WTC11 (cell line): Measurements from ENCODE around the gene MYO15A. TPM values are rescaled to one million over a fixed set of nuclear protein-coding genes. Genes with fewer than 3 reads are reported as not detected.

Experiments
- ATAC-seq: fragments of 200-7000 bp; cut with Tn5 transposase; 2 replicates; pipeline ENCODE4 v1.10.0; 2021; ENCODE audit warnings: mild to moderate bottlenecking, moderate library complexity
- CTCF ChIA-PET: fragments of 300-600 bp; sonication (Branson Sonifier 250); formaldehyde crosslinking; loops from one replicate; lab custom pipeline; 2021; ENCODE audit warnings: antibody characterized with exemption; lab: Charles Lee
- POLR2A ChIA-PET: fragments of 350-600 bp; sonication (Branson Sonifier 250); formaldehyde crosslinking; loops from one replicate; lab custom pipeline; 2021; ENCODE audit warnings: antibody characterized with exemption; lab: Charles Lee
- DNase-seq: peaks from one replicate; pipeline ENCODE4 v3.0.0; 2021; ENCODE audit warnings: low spot score
- H3K27ac Mint-ChIP-seq: 2 replicates; pipeline ENCODE4 v1.8.0; 2021; ENCODE audit warnings: mixed read lengths
- H3K27me3 Mint-ChIP-seq: 2 replicates; pipeline ENCODE4 v1.8.0; 2021; ENCODE audit warnings: low read depth, mild to moderate bottlenecking, moderate library complexity, mixed read lengths
- H3K36me3 Mint-ChIP-seq: 2 replicates; pipeline ENCODE4 v1.8.0; 2021; ENCODE audit warnings: mixed read lengths
- H3K4me1 Mint-ChIP-seq: 2 replicates; pipeline ENCODE4 v1.8.0; 2022; ENCODE audit warnings: mixed read lengths
- H3K4me3 Mint-ChIP-seq: 2 replicates; pipeline ENCODE4 v1.8.0; 2021; ENCODE audit warnings: mild to moderate bottlenecking, moderate library complexity, mixed read lengths
- H3K9me3 Mint-ChIP-seq: 2 replicates; pipeline ENCODE4 v1.8.0; 2021; ENCODE audit warnings: mixed read lengths
- ATF2 ChIP-seq: sonication (generic); formaldehyde crosslinking; IDR thresholded peaks from 2 replicates; pipeline ENCODE4 v1.8.1; 2022; ENCODE audit warnings: low read depth, missing genetic modification reagents, borderline replicate concordance
- CDX4 ChIP-seq: fragments of 250-450 bp; sonication (Bioruptor Pico); IDR thresholded peaks from 2 replicates; pipeline ENCODE4 v1.9.0; 2021; ENCODE audit warnings: moderate library complexity, mild to moderate bottlenecking, inconsistent platforms, borderline replicate concordance
- CREM ChIP-seq: sonication (generic); formaldehyde crosslinking; IDR thresholded peaks from 2 replicates; pipeline ENCODE4 v1.8.1; 2022; ENCODE audit warnings: mild to moderate bottlenecking, missing genetic modification reagents, moderate library complexity
- E2F1 ChIP-seq: sonication (generic); formaldehyde crosslinking; IDR thresholded peaks from 2 replicates; pipeline ENCODE4 v1.8.0; 2022; ENCODE audit warnings: mild to moderate bottlenecking, missing genetic modification reagents
- E2F5 ChIP-seq: sonication (generic); formaldehyde crosslinking; IDR thresholded peaks from 2 replicates; pipeline ENCODE4 v1.8.1; 2022; ENCODE audit warnings: mild to moderate bottlenecking, moderate library complexity, missing genetic modification reagents
- EMX1 ChIP-seq: fragments of 250-450 bp; sonication (Bioruptor Pico); IDR thresholded peaks from 2 replicates; pipeline ENCODE4 v1.8.0; 2021; ENCODE audit warnings: mild to moderate bottlenecking
- FOXP4 ChIP-seq: sonication (generic); formaldehyde crosslinking; IDR thresholded peaks from 2 replicates; pipeline ENCODE4 v1.8.0; 2022; ENCODE audit warnings: mild to moderate bottlenecking, missing genetic modification reagents
- GRHL2 ChIP-seq: fragments of 250-450 bp; sonication (Bioruptor Pico); IDR thresholded peaks from 2 replicates; pipeline ENCODE4 v1.8.0; 2022; ENCODE audit warnings: mild to moderate bottlenecking, moderate library complexity; ENCODE audit not compliant: insufficient replicate concordance, severe bottlenecking
- HMGXB4 ChIP-seq: sonication (generic); formaldehyde crosslinking; IDR thresholded peaks from 2 replicates; pipeline ENCODE4 v1.8.1; 2023; ENCODE audit warnings: mild to moderate bottlenecking, moderate library complexity, missing genetic modification reagents
- JAZF1 ChIP-seq: fragments of 250-450 bp; sonication (Bioruptor Pico); IDR thresholded peaks from 2 replicates; pipeline ENCODE4 v1.9.0; 2021; ENCODE audit warnings: moderate library complexity, mild to moderate bottlenecking, inconsistent platforms
- NR2C2 ChIP-seq: sonication (generic); formaldehyde crosslinking; IDR thresholded peaks from 2 replicates; pipeline ENCODE4 v1.8.0; 2022; ENCODE audit warnings: mild to moderate bottlenecking, missing genetic modification reagents
- SMAD3 ChIP-seq: sonication (generic); formaldehyde crosslinking; IDR thresholded peaks from 2 replicates; pipeline ENCODE4 v1.8.0; 2022; ENCODE audit warnings: missing genetic modification reagents, mild to moderate bottlenecking, borderline replicate concordance
- SOX15 ChIP-seq: fragments of 250-450 bp; sonication (Bioruptor Pico); IDR thresholded peaks from 2 replicates; pipeline ENCODE4 v1.9.0; 2021; ENCODE audit warnings: mild to moderate bottlenecking
- SP1 ChIP-seq: sonication (generic); formaldehyde crosslinking; conservative IDR thresholded peaks from 2 replicates; pipeline ENCODE4 v1.8.1; 2022; ENCODE audit warnings: missing genetic modification reagents
- USF1 ChIP-seq: sonication (generic); formaldehyde crosslinking; IDR thresholded peaks from 2 replicates; pipeline ENCODE4 v1.8.0; 2022; ENCODE audit warnings: mild to moderate bottlenecking, missing genetic modification reagents
- ZBTB43 ChIP-seq: sonication (generic); formaldehyde crosslinking; IDR thresholded peaks from 2 replicates; pipeline ENCODE4 v1.8.1; 2023; ENCODE audit warnings: mild to moderate bottlenecking, missing genetic modification reagents
- ZNF232 ChIP-seq: sonication (generic); formaldehyde crosslinking; IDR thresholded peaks from 2 replicates; pipeline ENCODE4 v1.8.0; 2022; ENCODE audit warnings: mild to moderate bottlenecking, missing genetic modification reagents
- ZNF396 ChIP-seq: fragments of 250-450 bp; sonication (Bioruptor Pico); IDR thresholded peaks from 2 replicates; pipeline ENCODE4 v1.8.0; 2021; ENCODE audit warnings: mild to moderate bottlenecking, moderate library complexity, borderline replicate concordance
- ZNF416 ChIP-seq: fragments of 250-450 bp; sonication (Bioruptor Pico); IDR thresholded peaks from 2 replicates; pipeline ENCODE4 v1.9.0; 2021; ENCODE audit warnings: mild to moderate bottlenecking, inconsistent platforms
- ZSCAN18 ChIP-seq: fragments of 250-450 bp; sonication (Bioruptor Pico); IDR thresholded peaks from 2 replicates; pipeline ENCODE4 v2.1.2; 2022; ENCODE audit warnings: mild to moderate bottlenecking, moderate library complexity
- total RNA-seq: library from RNA; stranded (reverse); gene quantifications from 3 replicates; pipeline ENCODE4 v1.2.3, GENCODE V29; 2021

Gene MYO15A
- total RNA-seq, 1 experiment from 2014 or later = 2.6 TPM

GRCh38 chr17:18084256-18084655 lies 24.3 kb upstream of the MYO15A start:
- POLR2A ChIA-PET = no interaction called here
- peaks cover 12% of the 10 kb centered on the region for H3K4me1 Mint-ChIP-seq
- CTCF ChIA-PET = no interaction called here
- no peak overlapping the region for H3K4me3 Mint-ChIP-seq
- TF ChIP-seq HMGXB4 (no peak), SMAD3 (CRISPR knock-in tag) (no peak), USF1 (no peak), GRHL2 (CRISPR knock-in tag) (no peak), E2F5 (CRISPR knock-in tag) (no peak), FOXP4 (CRISPR knock-in tag) (no peak), ATF2 (CRISPR knock-in tag) (no peak), EMX1 (CRISPR knock-in tag) (no peak), CDX4 (CRISPR knock-in tag) (no peak), ZNF416 (no peak), ZNF232 (no peak)
- TF ChIP-seq, all 79 proteins: peak for 0
- DNase-seq (no peak), ATAC-seq (no peak)
- no peak overlapping the region for H3K27ac Mint-ChIP-seq
- peaks cover 4% of the 10 kb centered on the region; the same call in 1 of the 2 replicates for H3K27me3 Mint-ChIP-seq
- no peaks in the 10 kb centered on the region for H3K9me3 Mint-ChIP-seq
- no peaks in the 10 kb centered on the region for H3K36me3 Mint-ChIP-seq

- CTCF ChIA-PET = interaction anchor here (0.6 kb wide), 1 partner anchor 38 kb away, joined by 3 read pairs; no protein-coding TSS in a partner anchor
- Mint-ChIP-seq H3K27ac (peak within 1 kb of the TSS; percentile 96), H3K27me3 (no peaks in the 10 kb centered on the region), H3K9me3 (no peaks in the 10 kb centered on the region), H3K4me3 (peak within 1 kb of the TSS; percentile 98), H3K4me1 (peaks cover 12% of the 10 kb centered on the region), H3K36me3 (peaks cover 5% of the 10 kb centered on the region; the same call in 1 of the 2 replicates)
- DNase-seq (peak; percentile 93), ATAC-seq (peak; percentile 99)
- POLR2A ChIA-PET = no interaction called here
- TF ChIP-seq NR2C2 (no peak), E2F1 (CRISPR knock-in tag) (no peak), ATF2 (CRISPR knock-in tag) (no peak), SP1 (CRISPR knock-in tag) (peak; percentile 86), SOX15 (no peak), ZSCAN18 (CRISPR knock-in tag) (no peak), CREM (peak; percentile 75), JAZF1 (CRISPR knock-in tag) (no peak), ZNF396 (CRISPR knock-in tag) (no peak), ZBTB43 (CRISPR knock-in tag) (0 out of 2 replicates have a peak, but pooled peaks have one; percentile 43)
Measured at GRCh38 chr17:18087610-18088491, 20.7 kb upstream of the MYO15A start, which contains the start of gene DRG2. DRG2 (plus strand) TSS chr17:18087948; CDS start chr17:18088024, 76 bp downstream.
